ENCODE measurements around the gene CD46. TPM values are rescaled to one million over a fixed set of nuclear protein-coding genes. Genes with fewer than 3 reads are reported as not detected.

The CD46 gene
- total RNA-seq, 1 experiment from 2014 or later = 184 TPM

DNA sequence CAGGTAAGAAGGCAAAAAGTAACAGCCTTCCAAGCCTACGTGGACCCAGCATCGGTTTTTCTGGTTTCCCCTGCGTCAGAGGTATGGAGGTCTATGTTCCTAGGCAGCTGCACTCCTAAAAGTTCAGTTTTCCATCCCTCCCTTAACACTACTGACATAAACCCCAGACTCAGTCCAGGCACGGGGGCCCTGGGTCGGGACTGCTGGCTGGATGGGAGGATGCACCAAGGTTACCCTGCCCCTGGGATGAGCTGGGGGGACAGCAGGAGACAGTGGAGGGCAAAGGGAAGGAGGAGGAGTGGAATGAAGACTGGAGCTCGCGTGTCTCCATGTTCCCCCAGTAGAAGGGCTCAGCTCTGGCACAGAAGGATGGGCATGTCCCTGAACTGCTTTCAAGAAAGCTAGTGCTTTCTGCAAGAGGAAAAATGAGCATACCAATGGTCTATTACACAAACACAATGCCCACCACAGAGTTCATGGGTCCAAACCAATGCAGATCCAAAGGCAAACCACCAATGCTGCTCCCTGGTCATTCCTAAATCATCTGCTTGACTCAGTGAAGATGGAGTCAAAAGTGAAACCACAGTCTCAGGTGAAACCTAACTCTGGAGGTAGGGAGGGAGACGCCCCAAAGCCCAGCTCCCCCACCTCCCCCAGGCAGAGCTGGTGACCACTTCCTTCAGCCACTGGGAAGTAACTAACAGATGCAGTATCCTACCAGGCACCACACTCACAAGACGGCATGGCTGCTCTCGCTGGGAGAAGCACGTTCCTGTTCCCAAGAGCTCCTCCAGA, 54.9 kb downstream of the CD46 start:
- TF ChIP-seq, protein P1, sequence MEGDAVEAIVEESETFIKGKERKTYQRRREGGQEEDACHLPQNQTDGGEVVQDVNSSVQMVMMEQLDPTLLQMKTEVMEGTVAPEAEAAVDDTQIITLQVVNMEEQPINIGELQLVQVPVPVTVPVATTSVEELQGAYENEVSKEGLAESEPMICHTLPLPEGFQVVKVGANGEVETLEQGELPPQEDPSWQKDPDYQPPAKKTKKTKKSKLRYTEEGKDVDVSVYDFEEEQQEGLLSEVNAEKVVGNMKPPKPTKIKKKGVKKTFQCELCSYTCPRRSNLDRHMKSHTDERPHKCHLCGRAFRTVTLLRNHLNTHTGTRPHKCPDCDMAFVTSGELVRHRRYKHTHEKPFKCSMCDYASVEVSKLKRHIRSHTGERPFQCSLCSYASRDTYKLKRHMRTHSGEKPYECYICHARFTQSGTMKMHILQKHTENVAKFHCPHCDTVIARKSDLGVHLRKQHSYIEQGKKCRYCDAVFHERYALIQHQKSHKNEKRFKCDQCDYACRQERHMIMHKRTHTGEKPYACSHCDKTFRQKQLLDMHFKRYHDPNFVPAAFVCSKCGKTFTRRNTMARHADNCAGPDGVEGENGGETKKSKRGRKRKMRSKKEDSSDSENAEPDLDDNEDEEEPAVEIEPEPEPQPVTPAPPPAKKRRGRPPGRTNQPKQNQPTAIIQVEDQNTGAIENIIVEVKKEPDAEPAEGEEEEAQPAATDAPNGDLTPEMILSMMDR (IDR thresholded peaks at IDR 0.05; ENCODE audit: unreplicated experiment) = no peak
- no TSS peak for BruUV-seq (replicated peaks)
- no peaks in the 10 kb centered on the region for H3K27me3 Mint-ChIP-seq (ENCODE audit: insufficient read depth, unreplicated experiment)
- POLR2A ChIA-PET = interaction anchor here (0.7 to 5.5 kb wide), 13 partner anchors 10 to 776 kb away, joined by 3 to 98 read pairs (median 8); partner anchors contain the start of gene CD46
- H3K36me3 Mint-ChIP-seq (ENCODE audit: insufficient read depth, unreplicated experiment) = peaks cover 99% of the 10 kb centered on the region
- intact Hi-C loops (cut with micrococcal nuclease) = no loop called here
- H3K27ac Mint-ChIP-seq (ENCODE audit: low read depth, unreplicated experiment) = peak overlapping the region; percentile 95
- peaks cover 63% of the 10 kb centered on the region for H3K4me1 Mint-ChIP-seq (ENCODE audit: insufficient read depth, unreplicated experiment)
- H3K9me3 Mint-ChIP-seq (ENCODE audit: unreplicated experiment) = no peaks in the 10 kb centered on the region
- H3K4me3 Mint-ChIP-seq (ENCODE audit: unreplicated experiment) = no peak overlapping the region
- DNase-seq (ENCODE audit: unreplicated experiment) = no peak
- CTCF ChIA-PET = interaction anchor here (0.5 to 3.5 kb wide), 13 partner anchors 10 to 1545 kb away, joined by 3 to 26 read pairs (median 10); no protein-coding TSS in a partner anchor

DNA sequence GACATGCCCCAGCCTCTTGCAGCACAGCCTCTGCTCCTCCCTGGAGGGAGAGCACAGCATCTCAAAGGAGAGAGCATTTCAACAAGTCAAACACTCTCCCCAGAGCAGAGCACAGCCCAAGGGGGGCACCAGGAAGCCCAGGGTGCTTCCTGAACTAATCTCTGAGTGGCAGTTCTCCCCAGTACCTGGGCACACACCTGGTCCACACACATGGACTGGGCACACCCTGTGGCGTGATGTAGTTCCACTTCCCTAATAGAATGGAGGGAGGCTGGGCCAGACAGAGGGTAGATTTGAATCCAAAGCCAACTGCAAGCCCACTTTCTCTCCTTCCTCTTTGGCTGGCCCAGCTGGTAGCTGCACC, 55.5 kb downstream of the CD46 start:
- ChIA-PET CTCF (interaction anchor here (0.6 to 5.6 kb wide), 11 partner anchors 10 to 156 kb away, joined by 3 to 59 read pairs (median 12); no protein-coding TSS in a partner anchor), POLR2A (interaction anchor here (0.9 to 5.5 kb wide), 7 partner anchors 12 to 67 kb away, joined by 4 to 98 read pairs (median 21); partner anchors contain the start of gene CD46)
- Mint-ChIP-seq H3K36me3 (ENCODE audit: insufficient read depth, unreplicated experiment) (peaks cover 99% of the 10 kb centered on the region), H3K4me3 (ENCODE audit: unreplicated experiment) (peak overlapping the region; percentile 9), H3K9me3 (ENCODE audit: unreplicated experiment) (no peaks in the 10 kb centered on the region), H3K4me1 (ENCODE audit: insufficient read depth, unreplicated experiment) (peaks cover 69% of the 10 kb centered on the region), H3K27ac (ENCODE audit: low read depth, unreplicated experiment) (peak overlapping the region; percentile 95), H3K27me3 (ENCODE audit: insufficient read depth, unreplicated experiment) (no peaks in the 10 kb centered on the region)
- TF ChIP-seq, protein P1 (IDR thresholded peaks at IDR 0.05; ENCODE audit: unreplicated experiment) = no peak
- intact Hi-C loops (cut with micrococcal nuclease) = no loop called here
- DNase-seq (ENCODE audit: unreplicated experiment) = no peak
- BruUV-seq (replicated peaks) = no TSS peak

DNA sequence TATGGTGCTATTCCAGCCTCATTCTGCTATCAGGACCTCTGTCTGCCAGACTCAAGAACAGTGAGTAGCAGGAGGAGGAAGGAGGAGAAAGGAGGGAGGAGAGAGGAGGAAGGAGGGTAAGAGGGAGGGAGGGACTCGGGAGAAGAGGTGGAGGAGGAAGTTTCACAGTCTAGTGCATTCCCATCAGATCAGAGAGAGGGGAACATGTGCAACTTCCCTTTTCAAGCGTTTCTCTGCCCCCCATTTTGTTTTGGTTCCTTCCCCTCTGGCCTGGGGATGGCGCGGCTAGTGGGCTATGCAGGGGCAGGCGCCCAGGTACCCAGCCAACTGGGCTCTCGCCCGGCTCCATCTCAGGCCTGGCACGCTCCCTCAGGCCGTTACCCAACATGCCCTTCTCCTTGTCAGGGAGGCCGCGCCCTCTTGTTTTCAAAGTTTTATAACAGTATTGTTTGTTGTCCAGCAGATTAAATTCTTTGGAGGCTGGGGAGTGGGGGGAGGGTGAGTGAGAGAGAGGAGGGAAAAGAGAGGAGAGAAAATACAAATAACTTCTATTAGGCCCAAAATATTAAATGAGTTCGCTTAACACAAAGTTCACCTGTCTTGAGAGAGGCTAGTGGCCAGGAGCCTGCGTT, 56.0 kb downstream of the CD46 start:
- H3K27ac Mint-ChIP-seq (ENCODE audit: low read depth, unreplicated experiment) = peak overlapping the region; percentile 95
- peaks cover 97% of the 10 kb centered on the region for H3K36me3 Mint-ChIP-seq (ENCODE audit: insufficient read depth, unreplicated experiment)
- intact Hi-C loops (cut with micrococcal nuclease) = no loop called here
- no peaks in the 10 kb centered on the region for H3K9me3 Mint-ChIP-seq (ENCODE audit: unreplicated experiment)
- no peaks in the 10 kb centered on the region for H3K27me3 Mint-ChIP-seq (ENCODE audit: insufficient read depth, unreplicated experiment)
- TF ChIP-seq, protein P1 (IDR thresholded peaks at IDR 0.05; ENCODE audit: unreplicated experiment) = no peak
- ChIA-PET POLR2A (interaction anchor here (0.6 to 5.5 kb wide), 14 partner anchors 9 to 1844 kb away, joined by 3 to 102 read pairs (median 4); partner anchors contain the start of genes CD46 and LAMB3), CTCF (interaction anchor here (0.5 to 5.6 kb wide), 10 partner anchors 10 to 1598 kb away, joined by 3 to 59 read pairs (median 10); no protein-coding TSS in a partner anchor)
- no peak for DNase-seq (ENCODE audit: unreplicated experiment)
- H3K4me3 Mint-ChIP-seq (ENCODE audit: unreplicated experiment) = peak overlapping the region; percentile 32
- BruUV-seq (replicated peaks) = no TSS peak
- H3K4me1 Mint-ChIP-seq (ENCODE audit: insufficient read depth, unreplicated experiment) = peaks cover 69% of the 10 kb centered on the region

DNA sequence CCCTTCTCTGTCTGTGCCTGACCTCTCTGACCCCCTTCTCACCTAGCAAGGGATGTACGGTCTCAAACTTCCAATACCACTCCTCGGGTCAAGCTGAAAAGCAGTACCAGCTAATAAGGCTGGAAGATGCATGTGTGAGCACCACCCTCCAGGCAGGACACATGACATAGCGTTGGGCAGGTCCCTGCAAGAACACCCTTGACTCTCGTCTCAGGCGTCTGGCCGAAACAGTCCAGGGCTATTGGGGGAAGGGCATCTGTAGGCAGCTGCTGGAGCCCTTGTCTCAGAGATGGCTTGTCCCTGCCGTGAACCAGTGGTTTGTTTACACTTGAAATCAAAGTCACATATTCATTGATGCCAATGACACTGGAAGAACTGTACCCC, 56.5 kb downstream of the CD46 start:
- Mint-ChIP-seq H3K27ac (ENCODE audit: low read depth, unreplicated experiment) (peak overlapping the region; percentile 95), H3K36me3 (ENCODE audit: insufficient read depth, unreplicated experiment) (peaks cover 97% of the 10 kb centered on the region), H3K27me3 (ENCODE audit: insufficient read depth, unreplicated experiment) (no peaks in the 10 kb centered on the region), H3K9me3 (ENCODE audit: unreplicated experiment) (no peaks in the 10 kb centered on the region), H3K4me3 (ENCODE audit: unreplicated experiment) (peak overlapping the region; percentile 32), H3K4me1 (ENCODE audit: insufficient read depth, unreplicated experiment) (peaks cover 71% of the 10 kb centered on the region)
- ChIA-PET CTCF (interaction anchor here (0.5 to 5.6 kb wide), 7 partner anchors 10 to 1597 kb away, joined by 3 to 59 read pairs (median 3); no protein-coding TSS in a partner anchor), POLR2A (interaction anchor here (0.6 to 5.3 kb wide), 10 partner anchors 9 to 1844 kb away, joined by 3 to 102 read pairs (median 4); partner anchors contain the start of gene LAMB3)
- BruUV-seq (replicated peaks) = no TSS peak
- intact Hi-C loops (cut with micrococcal nuclease) = no loop called here
- TF ChIP-seq, protein P1 (IDR thresholded peaks at IDR 0.05; ENCODE audit: unreplicated experiment) = no peak
- peak; percentile 89 for DNase-seq (ENCODE audit: unreplicated experiment)

All from MCF 10A (cell line).